ENCODE measurements around the gene VAV3.
"Not testable (repeated sequence)": the region's sequence is repeated elsewhere in the genome, so short reads cannot be mapped to it uniquely, and the experiment has no call there.

The VAV3 gene

GRCh38 chr1:107877092-107877491 lies 87.9 kb downstream of the VAV3 start:
- Mint-ChIP-seq H3K4me1 (peaks cover 3% of the 10 kb centered on the region), H3K4me3 (no peak overlapping the region), H3K36me3 (no peaks in the 10 kb centered on the region), H3K27ac (no peak overlapping the region), H3K27me3 (no peaks in the 10 kb centered on the region), H3K9me3 (peaks cover 2% of the 10 kb centered on the region)
- CTCF ChIA-PET, result no interaction called here
- DNase-seq, result no peak

DNA sequence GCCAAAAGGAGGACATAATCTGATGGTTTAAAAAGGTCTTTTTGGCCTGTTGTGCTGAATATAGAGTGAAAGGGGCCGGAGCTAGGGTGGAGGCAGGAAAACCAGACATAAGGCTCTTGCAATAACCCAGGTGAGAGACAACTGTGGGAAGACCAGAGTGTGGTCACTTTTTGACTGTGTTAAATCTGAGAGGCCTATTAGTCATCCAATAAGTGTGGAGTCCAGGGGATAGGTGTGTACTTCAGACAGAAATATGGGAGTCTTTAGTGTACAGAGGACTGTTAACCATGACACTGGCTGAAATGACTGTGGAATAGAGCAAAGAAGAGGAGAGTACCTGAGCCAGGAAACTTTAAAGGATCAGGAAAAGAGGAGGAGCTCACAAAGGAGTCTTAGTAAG lies 89.3 kb downstream of the VAV3 start:
- CTCF ChIA-PET, result no interaction called here
- peaks cover 6% of the 10 kb centered on the region for H3K4me1 Mint-ChIP-seq
- peaks cover 2% of the 10 kb centered on the region for H3K9me3 Mint-ChIP-seq
- no peaks in the 10 kb centered on the region for H3K36me3 Mint-ChIP-seq
- H3K27ac Mint-ChIP-seq, result no peak overlapping the region
- DNase-seq, result no peak
- no peak overlapping the region for H3K4me3 Mint-ChIP-seq
- no peaks in the 10 kb centered on the region for H3K27me3 Mint-ChIP-seq

DNA sequence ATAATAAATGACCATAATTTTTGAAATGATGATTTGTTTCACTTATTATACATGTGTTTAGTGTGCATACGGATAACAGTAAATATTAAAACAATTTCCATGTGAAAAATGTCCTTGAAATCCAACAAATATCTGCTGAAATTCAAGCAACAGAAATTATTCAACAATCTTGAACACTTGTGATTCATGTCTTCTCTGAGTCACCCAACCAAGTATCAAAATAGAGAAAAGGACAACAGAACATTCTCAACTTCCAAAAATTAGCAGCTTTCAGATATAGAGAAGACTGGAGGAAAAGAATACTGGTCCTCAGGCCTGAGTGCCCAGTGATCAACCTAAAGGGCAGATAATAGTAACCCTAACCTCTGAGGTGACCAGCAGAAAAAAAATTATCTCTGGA lies 90.8 kb downstream of the VAV3 start:
- no peaks in the 10 kb centered on the region for H3K36me3 Mint-ChIP-seq
- CTCF ChIA-PET, result no interaction called here
- no peak overlapping the region for H3K27ac Mint-ChIP-seq

GRCh38 chr1:107871687-107872395 lies 93.1 kb downstream of the VAV3 start:
- Mint-ChIP-seq H3K36me3 (no peaks in the 10 kb centered on the region), H3K27ac (no peak overlapping the region), H3K4me3 (no peak overlapping the region), H3K27me3 (no peaks in the 10 kb centered on the region), H3K4me1 (peaks cover 4% of the 10 kb centered on the region), H3K9me3 (no peaks in the 10 kb centered on the region)
- DNase-seq, result no peak
- CTCF ChIA-PET, result no interaction called here

More for the DNA sequence above, 90.8 kb downstream of the VAV3 start:
- no peaks in the 10 kb centered on the region for H3K27me3 Mint-ChIP-seq
- peaks cover 6% of the 10 kb centered on the region for H3K4me1 Mint-ChIP-seq
- H3K4me3 Mint-ChIP-seq, result no peak overlapping the region
- no peak for DNase-seq
- H3K9me3 Mint-ChIP-seq, result peaks cover 2% of the 10 kb centered on the region

DNA sequence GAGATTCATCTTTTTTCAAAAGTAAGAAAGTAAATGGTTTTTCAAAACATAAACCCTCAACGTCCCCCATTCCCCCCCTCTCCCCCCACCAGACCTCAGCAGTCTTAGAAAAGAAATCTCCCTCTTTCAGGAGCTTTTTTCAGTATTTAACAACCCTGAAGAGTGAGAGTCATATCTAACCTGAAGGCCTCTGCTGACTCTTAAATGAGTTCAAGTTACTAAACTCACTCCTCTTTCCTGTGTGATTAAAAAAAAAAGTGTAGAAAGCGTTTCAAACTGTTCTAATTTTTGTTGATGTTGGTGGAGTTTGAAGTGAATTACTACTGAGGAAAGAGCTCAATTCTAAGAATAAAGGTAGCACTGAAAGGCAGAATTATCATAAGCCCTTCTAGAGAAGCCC lies 93.7 kb downstream of the VAV3 start:
- Mint-ChIP-seq H3K4me3 (no peak overlapping the region), H3K9me3 (no peaks in the 10 kb centered on the region), H3K4me1 (peaks cover 4% of the 10 kb centered on the region), H3K36me3 (no peaks in the 10 kb centered on the region), H3K27ac (no peak overlapping the region), H3K27me3 (no peaks in the 10 kb centered on the region)
- DNase-seq, result no peak
- CTCF ChIA-PET, result interaction anchor here (0.7 kb wide), 1 partner anchor 121 kb away, joined by 3 read pairs; no protein-coding TSS in a partner anchor

GRCh38 chr1:107870696-107871095 lies 94.3 kb downstream of the VAV3 start:
- Mint-ChIP-seq H3K27me3 (no peaks in the 10 kb centered on the region), H3K27ac (no peak overlapping the region), H3K4me1 (peaks cover 8% of the 10 kb centered on the region), H3K36me3 (no peaks in the 10 kb centered on the region), H3K4me3 (no peak overlapping the region), H3K9me3 (no peaks in the 10 kb centered on the region)
- no peak for DNase-seq
- CTCF ChIA-PET, result interaction anchor here (0.7 kb wide), 1 partner anchor 120 kb away, joined by 3 read pairs; no protein-coding TSS in a partner anchor

- Mint-ChIP-seq H3K27ac (no peak overlapping the region), H3K4me1 (peaks cover 19% of the 10 kb centered on the region), H3K36me3 (no peaks in the 10 kb centered on the region), H3K9me3 (no peaks in the 10 kb centered on the region), H3K4me3 (no peak overlapping the region), H3K27me3 (no peaks in the 10 kb centered on the region)
- CTCF ChIA-PET, result no interaction called here
- DNase-seq, result no peak
These were observed 97.1 kb downstream of the VAV3 start for GRCh38 chr1:107867897-107868296.

DNA sequence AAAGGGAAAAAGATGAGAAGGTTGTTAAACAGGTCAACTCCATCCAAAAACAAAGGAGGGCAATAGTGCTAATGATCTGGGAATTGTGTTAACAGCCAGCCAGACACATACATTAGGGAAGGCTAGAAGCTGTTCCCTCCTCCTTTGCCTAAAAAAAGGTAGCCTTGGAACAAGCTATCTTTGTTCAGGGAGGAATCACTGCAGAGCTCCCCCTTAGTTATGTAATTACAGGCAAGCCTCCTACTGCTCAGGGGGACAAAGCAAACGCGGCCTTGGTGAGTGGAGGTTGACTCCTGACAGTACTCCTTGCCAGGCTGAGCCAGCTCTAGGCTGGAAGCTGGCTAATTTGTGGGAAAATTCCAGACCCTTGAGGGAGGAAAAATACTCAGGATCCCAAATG lies 97.6 kb downstream of the VAV3 start:
- no peak overlapping the region for H3K4me3 Mint-ChIP-seq
- CTCF ChIA-PET, result interaction anchor here (0.7 kb wide), 1 partner anchor 88 kb away, joined by 3 read pairs; no protein-coding TSS in a partner anchor
- no peak for DNase-seq
- H3K27ac Mint-ChIP-seq, result no peak overlapping the region
- no peaks in the 10 kb centered on the region for H3K36me3 Mint-ChIP-seq
- no peaks in the 10 kb centered on the region for H3K9me3 Mint-ChIP-seq
- no peaks in the 10 kb centered on the region for H3K27me3 Mint-ChIP-seq
- peaks cover 20% of the 10 kb centered on the region for H3K4me1 Mint-ChIP-seq

DNA sequence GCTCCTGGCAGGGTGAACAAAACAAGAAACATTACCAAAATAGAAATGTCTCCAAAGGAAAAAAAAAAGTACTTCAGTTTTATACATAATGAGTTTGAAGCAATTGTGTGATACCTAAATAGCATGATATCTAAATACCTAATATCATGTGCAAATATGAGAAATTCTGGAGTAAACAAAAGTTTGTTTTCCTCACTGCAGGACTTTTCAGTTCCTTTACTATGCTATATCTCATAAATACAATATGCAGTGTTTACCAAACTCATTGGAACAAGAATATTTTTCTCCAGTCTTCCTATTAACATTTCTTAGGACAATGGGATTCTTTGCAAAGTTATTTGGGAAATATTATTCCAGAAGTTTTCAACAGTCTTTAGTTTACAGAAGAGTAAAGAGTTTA lies 98.1 kb downstream of the VAV3 start:
- Mint-ChIP-seq H3K27me3 (no peaks in the 10 kb centered on the region), H3K4me1 (peaks cover 26% of the 10 kb centered on the region), H3K9me3 (peaks cover 4% of the 10 kb centered on the region), H3K4me3 (no peak overlapping the region), H3K27ac (no peak overlapping the region), H3K36me3 (no peaks in the 10 kb centered on the region)
- CTCF ChIA-PET, result interaction anchor here (0.7 kb wide), 1 partner anchor 89 kb away, joined by 3 read pairs; no protein-coding TSS in a partner anchor
- no peak for DNase-seq

DNA sequence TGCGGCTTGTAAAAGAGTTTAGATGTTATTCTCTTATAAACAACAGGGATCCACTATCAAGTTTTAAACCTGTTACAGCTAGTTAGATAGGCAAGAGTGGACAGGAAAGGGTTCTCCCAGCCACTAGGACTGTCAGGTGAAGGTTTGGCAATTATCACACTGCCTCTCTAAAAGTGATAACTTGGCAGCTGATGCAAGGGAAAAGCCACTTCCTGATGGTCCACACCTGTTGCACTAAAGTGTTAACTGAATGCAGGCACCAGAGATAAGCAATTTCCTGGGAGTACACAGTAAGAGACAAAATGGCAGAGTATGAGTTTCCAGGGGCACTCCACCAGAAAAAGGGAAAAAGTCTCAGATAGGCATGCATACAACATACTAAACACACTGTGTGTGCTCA lies 99.4 kb downstream of the VAV3 start:
- Mint-ChIP-seq H3K9me3 (peaks cover 11% of the 10 kb centered on the region), H3K4me3 (no peak overlapping the region), H3K27me3 (no peaks in the 10 kb centered on the region), H3K4me1 (peaks cover 29% of the 10 kb centered on the region), H3K27ac (no peak overlapping the region), H3K36me3 (peaks cover 4% of the 10 kb centered on the region)
- CTCF ChIA-PET, result no interaction called here
- DNase-seq, result no peak

- Mint-ChIP-seq H3K36me3 (peaks cover 4% of the 10 kb centered on the region), H3K27me3 (peaks cover 3% of the 10 kb centered on the region), H3K27ac (no peak overlapping the region), H3K4me1 (peaks cover 29% of the 10 kb centered on the region), H3K9me3 (peaks cover 11% of the 10 kb centered on the region), H3K4me3 (no peak overlapping the region)
- CTCF ChIA-PET, result interaction anchor here (1.2 kb wide), 1 partner anchor 81 kb away, joined by 3 read pairs; no protein-coding TSS in a partner anchor
- no peak for DNase-seq
These were observed 101.6 kb downstream of the VAV3 start for GRCh38 chr1:107863342-107863741.

GRCh38 chr1:107862064-107862463 lies 102.9 kb downstream of the VAV3 start:
- Mint-ChIP-seq H3K36me3 (peaks cover 4% of the 10 kb centered on the region), H3K4me3 (no peak overlapping the region), H3K4me1 (peaks cover 29% of the 10 kb centered on the region), H3K27me3 (peaks cover 4% of the 10 kb centered on the region), H3K9me3 (peaks cover 11% of the 10 kb centered on the region), H3K27ac (no peak overlapping the region)
- peak; percentile 24 for DNase-seq
- CTCF ChIA-PET, result no interaction called here

GRCh38 chr1:107858323-107858722 lies 106.7 kb downstream of the VAV3 start:
- H3K36me3 Mint-ChIP-seq, result peaks cover 4% of the 10 kb centered on the region
- DNase-seq, result no peak
- no peak overlapping the region for H3K27ac Mint-ChIP-seq
- peaks cover 14% of the 10 kb centered on the region for H3K4me1 Mint-ChIP-seq
- CTCF ChIA-PET, result no interaction called here
- H3K27me3 Mint-ChIP-seq, result peaks cover 6% of the 10 kb centered on the region
- no peak overlapping the region for H3K4me3 Mint-ChIP-seq
- peaks cover 11% of the 10 kb centered on the region for H3K9me3 Mint-ChIP-seq

GRCh38 chr1:107851418-107851817 lies 113.6 kb downstream of the VAV3 start:
- H3K27me3 Mint-ChIP-seq, result no peaks in the 10 kb centered on the region
- peaks cover 7% of the 10 kb centered on the region for H3K4me1 Mint-ChIP-seq
- peaks cover 9% of the 10 kb centered on the region for H3K9me3 Mint-ChIP-seq
- CTCF ChIA-PET, result no interaction called here
- peaks cover 6% of the 10 kb centered on the region for H3K36me3 Mint-ChIP-seq
- no peak overlapping the region for H3K27ac Mint-ChIP-seq
- DNase-seq, result no peak
- no peak overlapping the region for H3K4me3 Mint-ChIP-seq

- CTCF ChIA-PET, result interaction anchor here (0.9 kb wide), 1 partner anchor 119 kb away, joined by 3 read pairs; no protein-coding TSS in a partner anchor
- H3K4me1 Mint-ChIP-seq, result peaks cover 58% of the 10 kb centered on the region
- H3K27me3 Mint-ChIP-seq, H3K4me3 Mint-ChIP-seq, DNase-seq: not testable (repeated sequence)
- H3K27ac Mint-ChIP-seq, result peak overlapping the region; percentile 62
- peaks cover 23% of the 10 kb centered on the region for H3K9me3 Mint-ChIP-seq
- H3K36me3 Mint-ChIP-seq, result peaks cover 21% of the 10 kb centered on the region
These were observed 120.3 kb downstream of the VAV3 start for GRCh38 chr1:107844541-107845194.
